PC-3 (cell line): ENCODE data around the gene TIAM2. TPM values are rescaled to one million over a fixed set of nuclear protein-coding genes. Genes with fewer than 3 reads are reported as not detected.
"Not testable (repeated sequence)": the region's sequence is repeated elsewhere in the genome, so short reads cannot be mapped to it uniquely, and the experiment has no call there.

Experiments used
- ATAC-seq: fragments of 200-7000 bp; cut with Tn5 transposase; 2 replicates; pipeline ENCODE4 v1.9.1; 2020; ENCODE audit warnings: mild to moderate bottlenecking, moderate library complexity
- BruUV-seq: library from RNA; stranded (reverse); fragments of 400-500 nt; replicated peaks from 2 replicates; lab custom pipeline; 2021; lab: Mats Ljungman, UMichigan
- CTCF ChIA-PET: fragments of 300-600 bp; sonication (Branson Sonifier 250); formaldehyde crosslinking; loops from one replicate; lab custom pipeline; 2022; ENCODE audit warnings: antibody characterized with exemption; lab: Charles Lee
- POLR2A ChIA-PET: fragments of 300-600 bp; sonication (Branson Sonifier 250); formaldehyde crosslinking; loops from one replicate; lab custom pipeline; 2022; ENCODE audit warnings: antibody characterized with exemption; ENCODE audit not compliant: unreplicated experiment; lab: Charles Lee
- DNase-seq: peaks from one replicate; pipeline ENCODE4 v3.0.0-alpha.2; 2015
- H2AFZ ChIP-seq: fragments of 300-600 bp; sonication (generic); 2 replicates; pipeline ENCODE4 v1.6.0; 2016; ENCODE audit warnings: antibody characterized with exemption, low read length
- H3F3A ChIP-seq: fragments of 300-600 bp; sonication (generic); one replicate; pipeline ENCODE4 v1.6.0; 2017; ENCODE audit warnings: antibody characterized with exemption, low read length, control low read depth, mild to moderate bottlenecking; ENCODE audit not compliant: unreplicated experiment
- H3K27ac ChIP-seq: fragments of 300-600 bp; sonication (generic); 2 replicates; pipeline ENCODE4 v1.5.1; 2016; ENCODE audit warnings: mild to moderate bottlenecking, low read length
- H3K27me3 ChIP-seq: fragments of 300-600 bp; sonication (generic); 2 replicates; pipeline ENCODE4 v1.6.1; 2016; ENCODE audit warnings: low read length, mixed read lengths
- H3K36me3 ChIP-seq: fragments of 300-600 bp; sonication (generic); 2 replicates; pipeline ENCODE4 v1.6.1; 2016; ENCODE audit warnings: low read depth, mixed run types, low read length, mixed read lengths
- H3K4me1 ChIP-seq: fragments of 300-600 bp; sonication (generic); 2 replicates; pipeline ENCODE4 v1.5.1; 2016; ENCODE audit warnings: low read length; ENCODE audit not compliant: insufficient read depth
- H3K4me2 ChIP-seq: fragments of 300-600 bp; sonication (generic); 2 replicates; pipeline ENCODE4 v1.6.0; 2016; ENCODE audit warnings: low read length
- H3K4me3 ChIP-seq: fragments of 300-600 bp; sonication (generic); 2 replicates; pipeline ENCODE4 v1.5.1; 2016; ENCODE audit warnings: mild to moderate bottlenecking, low read length, mixed read lengths
- H3K79me2 ChIP-seq: fragments of 300-600 bp; sonication (generic); 2 replicates; pipeline ENCODE4 v1.6.1; 2017; ENCODE audit warnings: low read length, mixed read lengths
- H3K9ac ChIP-seq: fragments of 300-600 bp; sonication (generic); 2 replicates; pipeline ENCODE4 v1.6.0; 2016; ENCODE audit warnings: mild to moderate bottlenecking, low read length
- H3K9me2 ChIP-seq: fragments of 300-600 bp; sonication (generic); replicated peaks from 2 replicates; pipeline ENCODE4 v1.6.1; 2016; ENCODE audit warnings: mixed run types, low read length, mixed read lengths
- H3K9me3 ChIP-seq: fragments of 300-600 bp; sonication (generic); 2 replicates; pipeline ENCODE4 v1.6.1; 2016; ENCODE audit warnings: low read length, mixed read lengths
- H4K20me1 ChIP-seq: fragments of 300-600 bp; sonication (generic); 2 replicates; pipeline ENCODE4 v1.6.1; 2016; ENCODE audit warnings: low read length, mixed read lengths
- EZH2 ChIP-seq: fragments of 300-600 bp; sonication (generic); IDR thresholded peaks from one replicate; pipeline ENCODE4 v1.6.1; 2017; ENCODE audit warnings: antibody characterized with exemption, mild to moderate bottlenecking, low read length; ENCODE audit not compliant: unreplicated experiment
- EZH2phosphoT487 ChIP-seq: fragments of 300-600 bp; sonication (generic); IDR thresholded peaks from 2 replicates; pipeline ENCODE4 v1.6.1; 2018; ENCODE audit warnings: mild to moderate bottlenecking, antibody characterized with exemption, low read length, borderline replicate concordance
- intact Hi-C: fragments of 100-400 bp; cut with micrococcal nuclease; formaldehyde crosslinking; loops from 2 replicates; pipeline ENCODE4 v1.9.0; 2023
- total RNA-seq: library from RNA; depleted of rRNA; stranded (reverse); fragments of >200 nt; gene quantifications from 2 replicates; pipeline ENCODE4 v1.2.3, GENCODE V29; 2014
- TF ChIP-seq, protein P1 (sequence below): fragments of 300-600 bp; sonication (generic); conservative IDR thresholded peaks from 2 replicates; pipeline ENCODE4 v1.5.1; 2017; ENCODE audit warnings: antibody characterized with exemption, low read depth, mild to moderate bottlenecking, low read length

Gene TIAM2
- total RNA-seq, 1 experiment from 2014 or later: 4.5 TPM

DNA sequence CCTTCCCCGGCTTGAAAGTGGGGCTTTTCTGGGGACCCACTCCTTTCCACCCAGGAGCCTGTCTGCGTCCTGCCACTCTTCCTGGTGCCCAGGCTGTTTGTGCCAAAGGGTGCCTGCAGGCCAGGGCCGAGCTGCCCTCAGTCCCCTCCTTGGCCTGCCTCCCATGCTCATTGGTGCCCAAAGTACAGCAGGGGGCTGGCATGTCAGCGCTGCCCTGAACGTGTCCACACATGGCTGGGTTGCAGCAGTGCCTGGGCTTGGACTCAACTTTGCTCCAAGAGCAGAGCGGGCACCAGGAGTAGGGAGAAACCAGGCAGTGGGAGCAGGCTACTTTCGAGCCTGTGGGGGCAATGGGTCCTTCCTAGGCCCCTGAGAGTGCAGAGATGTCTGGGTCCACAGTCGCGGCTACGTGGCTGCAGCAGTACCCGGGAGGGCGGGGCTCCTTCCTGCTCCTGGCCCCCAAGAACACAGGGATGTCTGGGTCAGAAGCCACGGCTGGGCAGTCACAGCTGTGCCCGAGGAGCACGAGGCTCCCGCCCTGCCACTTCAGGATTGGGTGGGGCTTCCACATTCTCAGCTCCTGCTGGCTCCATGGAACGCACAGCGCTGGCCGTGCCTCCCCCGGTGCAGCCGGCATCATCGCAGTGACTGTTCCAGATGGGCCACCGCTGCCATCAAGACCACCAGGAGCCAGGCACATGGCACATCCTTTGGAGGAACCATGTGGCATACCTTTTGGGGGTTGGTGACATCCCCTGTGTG is 218.7 kb downstream of the TIAM2 start:
- H3K79me2 ChIP-seq: no peaks in the 10 kb centered on the region
- intact Hi-C loops: no loop called here
- H3K27me3 ChIP-seq: no peaks in the 10 kb centered on the region
- DNase-seq (no peak), ATAC-seq (no peak)
- no peak overlapping the region for H3K27ac ChIP-seq
- H3K9me3 ChIP-seq: no peaks in the 10 kb centered on the region
- no peaks in the 10 kb centered on the region for H3K36me3 ChIP-seq
- ChIA-PET CTCF (no interaction called here), POLR2A (no interaction called here)
- H3K4me2 ChIP-seq: no peak overlapping the region
- no peaks in the 10 kb centered on the region for H4K20me1 ChIP-seq
- no peak overlapping the region for H2AFZ ChIP-seq
- no peaks in the 10 kb centered on the region for H3F3A ChIP-seq
- no peak overlapping the region for H3K4me3 ChIP-seq
- H3K4me1 ChIP-seq: no peaks in the 10 kb centered on the region
- TF ChIP-seq, protein P1, sequence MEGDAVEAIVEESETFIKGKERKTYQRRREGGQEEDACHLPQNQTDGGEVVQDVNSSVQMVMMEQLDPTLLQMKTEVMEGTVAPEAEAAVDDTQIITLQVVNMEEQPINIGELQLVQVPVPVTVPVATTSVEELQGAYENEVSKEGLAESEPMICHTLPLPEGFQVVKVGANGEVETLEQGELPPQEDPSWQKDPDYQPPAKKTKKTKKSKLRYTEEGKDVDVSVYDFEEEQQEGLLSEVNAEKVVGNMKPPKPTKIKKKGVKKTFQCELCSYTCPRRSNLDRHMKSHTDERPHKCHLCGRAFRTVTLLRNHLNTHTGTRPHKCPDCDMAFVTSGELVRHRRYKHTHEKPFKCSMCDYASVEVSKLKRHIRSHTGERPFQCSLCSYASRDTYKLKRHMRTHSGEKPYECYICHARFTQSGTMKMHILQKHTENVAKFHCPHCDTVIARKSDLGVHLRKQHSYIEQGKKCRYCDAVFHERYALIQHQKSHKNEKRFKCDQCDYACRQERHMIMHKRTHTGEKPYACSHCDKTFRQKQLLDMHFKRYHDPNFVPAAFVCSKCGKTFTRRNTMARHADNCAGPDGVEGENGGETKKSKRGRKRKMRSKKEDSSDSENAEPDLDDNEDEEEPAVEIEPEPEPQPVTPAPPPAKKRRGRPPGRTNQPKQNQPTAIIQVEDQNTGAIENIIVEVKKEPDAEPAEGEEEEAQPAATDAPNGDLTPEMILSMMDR: no peak
- TF ChIP-seq EZH2phosphoT487 (no peak), EZH2 (no peak)
- no peak overlapping the region for H3K9ac ChIP-seq
- BruUV-seq: no TSS peak
- H3K9me2 ChIP-seq: no peaks in the 10 kb centered on the region

DNA sequence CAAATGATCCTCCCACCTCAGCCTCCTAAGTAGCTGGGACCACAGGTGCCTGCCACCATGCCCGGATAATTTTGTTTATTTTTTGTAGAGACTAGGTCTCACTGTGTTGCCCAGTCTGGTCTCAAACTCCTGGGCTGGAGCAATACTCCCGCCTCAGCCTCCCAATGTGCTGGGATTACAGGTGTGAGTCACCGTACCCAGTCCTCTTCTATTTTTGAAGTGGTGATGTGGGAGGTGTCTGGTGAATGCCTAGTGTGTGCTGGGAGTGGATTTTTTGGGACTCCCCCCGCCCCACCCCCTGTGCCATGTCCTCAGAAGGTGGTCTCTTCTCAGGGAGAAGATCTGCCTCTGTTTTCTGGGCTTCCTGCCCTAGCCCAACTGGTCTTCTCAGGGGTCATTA is 220.8 kb downstream of the TIAM2 start:
- Histone ChIP-seq H3F3A (no peaks in the 10 kb centered on the region), H3K27ac (no peak overlapping the region), H3K36me3 (no peaks in the 10 kb centered on the region), H3K4me1 (no peaks in the 10 kb centered on the region), H3K4me2 (no peak overlapping the region), H3K9me3 (no peaks in the 10 kb centered on the region), H2AFZ (no peak overlapping the region), H4K20me1 (no peaks in the 10 kb centered on the region), H3K9me2 (no peaks in the 10 kb centered on the region), H3K79me2 (no peaks in the 10 kb centered on the region), H3K27me3 (no peaks in the 10 kb centered on the region), H3K9ac (no peak overlapping the region), H3K4me3 (no peak overlapping the region)
- CTCF ChIA-PET: no interaction called here
- no peak for DNase-seq
- no peak for ATAC-seq
- intact Hi-C loops: no loop called here
- TF ChIP-seq, protein P1: no peak
- TF ChIP-seq EZH2phosphoT487: no peak
- no peak for TF ChIP-seq EZH2
- POLR2A ChIA-PET: no interaction called here
- BruUV-seq: no TSS peak

DNA sequence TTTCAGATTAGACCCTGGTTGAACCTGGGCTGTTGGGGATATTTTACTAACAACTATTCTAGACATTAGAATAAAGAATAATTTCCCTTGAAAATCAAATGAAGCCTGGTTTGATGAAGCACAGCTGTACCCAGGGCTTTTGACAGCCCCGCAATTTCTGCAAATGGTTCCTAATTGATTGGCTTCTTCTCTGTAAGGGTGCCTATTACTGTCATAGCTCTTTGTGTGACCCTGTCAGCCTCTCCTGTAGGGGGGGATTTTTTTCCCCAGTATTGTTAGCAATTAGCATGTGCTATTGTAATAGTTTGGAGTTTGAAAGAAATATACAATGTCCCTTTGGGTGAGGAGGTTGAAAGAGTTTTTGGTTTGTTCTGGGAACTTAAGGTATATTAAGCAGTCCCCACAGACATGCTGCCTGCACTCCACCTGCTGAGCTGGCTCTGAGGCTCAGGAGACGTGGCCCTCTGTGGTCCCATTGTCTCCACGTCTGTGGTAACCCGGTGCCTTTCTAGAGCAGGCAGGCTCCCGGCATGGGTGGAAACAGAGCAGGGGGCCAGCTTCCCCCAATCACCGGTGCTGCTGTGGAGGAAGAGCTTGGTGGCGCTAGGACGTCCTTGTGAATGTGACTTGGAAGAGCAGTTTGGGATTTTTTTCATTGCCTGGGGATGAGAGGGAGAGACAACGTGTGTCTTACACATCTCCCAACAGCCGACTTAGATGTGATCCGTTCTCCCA is 221.4 kb downstream of the TIAM2 start:
- Histone ChIP-seq H3K79me2 (no peaks in the 10 kb centered on the region), H3F3A (no peaks in the 10 kb centered on the region), H3K4me1 (no peaks in the 10 kb centered on the region), H3K9ac (no peak overlapping the region), H3K27me3 (no peaks in the 10 kb centered on the region), H3K9me3 (no peaks in the 10 kb centered on the region), H4K20me1 (no peaks in the 10 kb centered on the region), H3K9me2 (no peaks in the 10 kb centered on the region), H3K27ac (no peak overlapping the region), H2AFZ (no peak overlapping the region), H3K36me3 (no peaks in the 10 kb centered on the region), H3K4me3 (no peak overlapping the region), H3K4me2 (no peak overlapping the region)
- POLR2A ChIA-PET: no interaction called here
- intact Hi-C loops: no loop called here
- TF ChIP-seq EZH2phosphoT487: no peak
- BruUV-seq: no TSS peak
- DNase-seq: no peak
- CTCF ChIA-PET: no interaction called here
- ATAC-seq: no peak

DNA sequence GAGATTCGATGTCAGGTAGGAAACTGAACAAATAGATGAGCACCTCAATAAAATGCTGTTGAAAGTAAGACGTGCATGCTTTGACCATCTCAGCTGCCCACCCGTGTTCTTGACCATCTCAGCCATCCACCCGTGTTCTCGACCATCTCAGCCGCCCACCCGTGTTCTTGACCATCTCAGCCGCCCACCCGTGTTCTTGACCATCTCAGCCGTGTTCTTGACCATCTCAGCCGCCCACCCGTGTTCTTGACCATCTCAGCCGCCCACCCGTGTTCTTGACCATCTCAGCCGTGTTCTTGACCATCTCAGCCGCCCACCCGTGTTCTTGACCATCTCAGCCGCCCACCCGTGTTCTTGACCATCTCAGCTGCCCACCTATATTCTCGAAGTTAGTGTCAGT is 223.6 kb downstream of the TIAM2 start:
- H3K27ac ChIP-seq, BruUV-seq, H3K4me2 ChIP-seq, H3K27me3 ChIP-seq, CTCF ChIA-PET, H3K9ac ChIP-seq, H4K20me1 ChIP-seq, H3K9me2 ChIP-seq, ATAC-seq, H2AFZ ChIP-seq, H3K36me3 ChIP-seq, DNase-seq, H3K79me2 ChIP-seq, POLR2A ChIA-PET, H3K9me3 ChIP-seq, H3F3A ChIP-seq, H3K4me3 ChIP-seq, intact Hi-C loops, H3K4me1 ChIP-seq: not testable (repeated sequence)
